MM.1S (cell line): ENCODE data around the gene HGFAC.

Experiments
- DNase-seq: peaks from one replicate; pipeline ENCODE4 v3.0.0-alpha.2; 2015
- H2AFZ ChIP-seq: fragments of 300-600 bp; sonication (generic); 2 replicates; pipeline ENCODE4 v1.6.0; 2016; ENCODE audit warnings: antibody characterized with exemption, low read length
- H3F3A ChIP-seq: fragments of 300-600 bp; sonication (generic); 2 replicates; pipeline ENCODE4 v1.6.1; 2016; ENCODE audit warnings: mild to moderate bottlenecking, antibody characterized with exemption, low read length, moderate library complexity, mixed read lengths; ENCODE audit not compliant: insufficient read depth
- H3K27ac ChIP-seq: fragments of 300-600 bp; sonication (generic); 2 replicates; pipeline ENCODE4 v1.5.1; 2016; ENCODE audit warnings: mild to moderate bottlenecking, low read length
- H3K27me3 ChIP-seq: fragments of 300-600 bp; sonication (generic); replicated peaks from 2 replicates; pipeline ENCODE4 v1.6.0; 2016; ENCODE audit warnings: low read length; ENCODE audit not compliant: insufficient read depth
- H3K36me3 ChIP-seq: fragments of 300-600 bp; sonication (generic); replicated peaks from 2 replicates; pipeline ENCODE4 v1.6.1; 2016; ENCODE audit warnings: mild to moderate bottlenecking, low read length, mixed read lengths; ENCODE audit not compliant: insufficient read depth
- H3K4me1 ChIP-seq: fragments of 300-600 bp; sonication (generic); 2 replicates; pipeline ENCODE4 v1.6.1; 2016; ENCODE audit warnings: low read length, mixed read lengths
- H3K4me2 ChIP-seq: fragments of 300-600 bp; sonication (generic); 2 replicates; pipeline ENCODE4 v1.6.0; 2016; ENCODE audit warnings: low read depth, low read length
- H3K4me3 ChIP-seq: fragments of 300-600 bp; sonication (generic); 2 replicates; pipeline ENCODE4 v1.5.1; 2016; ENCODE audit warnings: low read length, mixed read lengths
- H3K79me2 ChIP-seq: fragments of 300-600 bp; sonication (generic); 2 replicates; pipeline ENCODE4 v1.6.1; 2016; ENCODE audit warnings: mixed run types, low read length, mixed read lengths
- H3K9ac ChIP-seq: fragments of 300-600 bp; sonication (generic); 2 replicates; pipeline ENCODE4 v1.6.1; 2016; ENCODE audit warnings: low read length, mixed read lengths
- H3K9me2 ChIP-seq: fragments of 300-600 bp; sonication (generic); replicated peaks from 2 replicates; pipeline ENCODE4 v1.6.1; 2016; ENCODE audit warnings: mild to moderate bottlenecking, low read length, mixed read lengths; ENCODE audit not compliant: insufficient read depth
- H3K9me3 ChIP-seq: fragments of 300-600 bp; sonication (generic); replicated peaks from 2 replicates; pipeline ENCODE4 v1.6.1; 2016; ENCODE audit warnings: mild to moderate bottlenecking, low read length, mixed read lengths; ENCODE audit not compliant: insufficient read depth
- H4K20me1 ChIP-seq: fragments of 300-600 bp; sonication (generic); 2 replicates; pipeline ENCODE4 v1.6.1; 2016; ENCODE audit warnings: mild to moderate bottlenecking, low read length, moderate library complexity, mixed read lengths; ENCODE audit not compliant: insufficient read depth
- EZH2 ChIP-seq: fragments of 300-600 bp; sonication (generic); optimal IDR thresholded peaks from 2 replicates; pipeline ENCODE3; 2017; ENCODE audit warnings: low read depth, mild to moderate bottlenecking, antibody characterized with exemption, low read length, mixed read lengths
- EZH2phosphoT487 ChIP-seq: fragments of 300-600 bp; sonication (generic); IDR thresholded peaks from 2 replicates; pipeline ENCODE4 v1.6.1; 2018; ENCODE audit warnings: antibody characterized with exemption, low read length
- TF ChIP-seq, protein P1 (sequence below): fragments of 300-600 bp; sonication (generic); IDR thresholded peaks from 2 replicates; pipeline ENCODE4 v1.5.1; 2016; ENCODE audit warnings: antibody characterized with exemption, low read length, mixed read lengths

The HGFAC gene

DNA sequence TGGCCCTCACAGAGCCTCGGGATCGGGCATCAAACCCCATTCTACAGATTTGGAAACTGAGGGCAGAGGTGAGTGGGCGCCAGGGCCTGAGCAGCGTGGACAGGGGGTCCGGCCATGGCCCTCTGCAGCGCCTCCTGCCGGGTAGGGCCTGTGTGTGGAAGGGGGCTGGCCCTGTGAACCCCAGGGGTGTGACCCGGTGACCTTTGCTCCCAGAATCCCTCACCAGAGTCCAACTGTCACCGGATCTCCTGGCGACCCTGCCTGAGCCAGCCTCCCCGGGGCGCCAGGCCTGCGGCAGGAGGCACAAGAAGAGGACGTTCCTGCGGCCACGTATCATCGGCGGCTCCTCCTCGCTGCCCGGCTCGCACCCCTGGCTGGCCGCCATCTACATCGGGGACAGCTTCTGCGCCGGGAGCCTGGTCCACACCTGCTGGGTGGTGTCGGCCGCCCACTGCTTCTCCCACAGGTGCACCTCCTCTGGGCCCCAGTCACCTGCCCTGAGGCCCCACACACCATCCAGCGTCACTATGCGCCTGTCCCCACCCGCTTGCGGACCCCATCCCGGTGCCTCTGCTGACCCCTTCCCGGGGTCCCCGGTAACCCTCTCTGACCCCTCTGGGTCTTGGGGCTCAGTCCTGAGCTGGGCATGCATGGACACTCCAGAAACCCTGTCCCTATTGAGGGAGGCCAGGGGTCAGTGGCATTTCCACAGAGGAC, 4.2 kb downstream of the HGFAC start:
- no peak for DNase-seq
- H3F3A ChIP-seq = no peaks in the 10 kb centered on the region
- H2AFZ ChIP-seq = no peak overlapping the region
- no peak overlapping the region for H3K27ac ChIP-seq
- H4K20me1 ChIP-seq = no peaks in the 10 kb centered on the region
- no peaks in the 10 kb centered on the region for H3K36me3 ChIP-seq
- no peaks in the 10 kb centered on the region for H3K79me2 ChIP-seq
- no peaks in the 10 kb centered on the region for H3K9me2 ChIP-seq
- no peaks in the 10 kb centered on the region for H3K4me1 ChIP-seq
- H3K4me2 ChIP-seq = no peak overlapping the region
- H3K9ac ChIP-seq = no peak overlapping the region
- peaks cover 72% of the 10 kb centered on the region for H3K27me3 ChIP-seq
- H3K4me3 ChIP-seq = no peak overlapping the region
- no peaks in the 10 kb centered on the region for H3K9me3 ChIP-seq
- TF ChIP-seq EZH2phosphoT487 (no peak), EZH2 (no peak)
- TF ChIP-seq, protein P1, sequence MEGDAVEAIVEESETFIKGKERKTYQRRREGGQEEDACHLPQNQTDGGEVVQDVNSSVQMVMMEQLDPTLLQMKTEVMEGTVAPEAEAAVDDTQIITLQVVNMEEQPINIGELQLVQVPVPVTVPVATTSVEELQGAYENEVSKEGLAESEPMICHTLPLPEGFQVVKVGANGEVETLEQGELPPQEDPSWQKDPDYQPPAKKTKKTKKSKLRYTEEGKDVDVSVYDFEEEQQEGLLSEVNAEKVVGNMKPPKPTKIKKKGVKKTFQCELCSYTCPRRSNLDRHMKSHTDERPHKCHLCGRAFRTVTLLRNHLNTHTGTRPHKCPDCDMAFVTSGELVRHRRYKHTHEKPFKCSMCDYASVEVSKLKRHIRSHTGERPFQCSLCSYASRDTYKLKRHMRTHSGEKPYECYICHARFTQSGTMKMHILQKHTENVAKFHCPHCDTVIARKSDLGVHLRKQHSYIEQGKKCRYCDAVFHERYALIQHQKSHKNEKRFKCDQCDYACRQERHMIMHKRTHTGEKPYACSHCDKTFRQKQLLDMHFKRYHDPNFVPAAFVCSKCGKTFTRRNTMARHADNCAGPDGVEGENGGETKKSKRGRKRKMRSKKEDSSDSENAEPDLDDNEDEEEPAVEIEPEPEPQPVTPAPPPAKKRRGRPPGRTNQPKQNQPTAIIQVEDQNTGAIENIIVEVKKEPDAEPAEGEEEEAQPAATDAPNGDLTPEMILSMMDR = no peak

DNA sequence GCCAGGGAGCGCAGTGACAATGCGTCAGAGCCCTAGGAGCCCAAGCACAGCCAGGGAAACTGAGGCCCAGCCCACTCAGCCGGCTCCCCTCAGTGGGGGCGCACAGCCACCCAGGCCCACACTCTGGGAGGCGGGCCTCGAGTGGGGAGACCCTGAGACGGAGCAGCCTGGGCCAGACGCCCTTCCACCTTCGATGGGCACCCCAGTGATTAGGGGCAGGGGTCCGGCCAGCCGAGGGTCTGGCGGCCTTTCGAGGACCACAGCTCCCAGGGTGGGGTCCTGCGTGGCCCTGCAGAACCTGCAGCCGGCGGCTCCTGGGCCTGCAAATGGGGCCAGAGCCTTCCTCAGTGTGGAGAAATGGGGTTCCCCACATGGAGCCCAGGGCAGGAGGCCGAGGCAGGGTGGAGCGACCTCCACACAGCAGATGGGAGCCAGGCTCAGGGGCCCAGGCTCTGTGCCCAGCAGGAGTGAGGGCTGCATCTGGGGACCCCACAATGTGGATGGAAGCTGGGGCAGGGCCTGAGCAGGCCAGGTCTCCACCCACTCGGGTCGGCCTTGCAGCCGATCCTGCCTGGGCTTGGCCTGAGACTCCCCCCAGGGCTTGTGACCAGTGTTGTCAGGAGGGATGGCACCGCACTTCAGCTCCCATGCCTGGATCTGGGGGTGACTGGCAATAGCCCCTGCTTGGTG, 5.0 kb downstream of the HGFAC start:
- no peaks in the 10 kb centered on the region for H3K9me3 ChIP-seq
- H3K9me2 ChIP-seq = no peaks in the 10 kb centered on the region
- no peak for DNase-seq
- no peaks in the 10 kb centered on the region for H4K20me1 ChIP-seq
- no peak overlapping the region for H3K4me3 ChIP-seq
- TF ChIP-seq EZH2phosphoT487 (no peak), EZH2 (no peak)
- TF ChIP-seq, protein P1 = no peak
- H3K4me1 ChIP-seq = no peaks in the 10 kb centered on the region
- H2AFZ ChIP-seq = no peak overlapping the region
- no peak overlapping the region for H3K9ac ChIP-seq
- no peaks in the 10 kb centered on the region for H3F3A ChIP-seq
- no peak overlapping the region for H3K27ac ChIP-seq
- H3K4me2 ChIP-seq = no peak overlapping the region
- H3K79me2 ChIP-seq = no peaks in the 10 kb centered on the region
- H3K27me3 ChIP-seq = peaks cover 80% of the 10 kb centered on the region
- H3K36me3 ChIP-seq = no peaks in the 10 kb centered on the region

DNA sequence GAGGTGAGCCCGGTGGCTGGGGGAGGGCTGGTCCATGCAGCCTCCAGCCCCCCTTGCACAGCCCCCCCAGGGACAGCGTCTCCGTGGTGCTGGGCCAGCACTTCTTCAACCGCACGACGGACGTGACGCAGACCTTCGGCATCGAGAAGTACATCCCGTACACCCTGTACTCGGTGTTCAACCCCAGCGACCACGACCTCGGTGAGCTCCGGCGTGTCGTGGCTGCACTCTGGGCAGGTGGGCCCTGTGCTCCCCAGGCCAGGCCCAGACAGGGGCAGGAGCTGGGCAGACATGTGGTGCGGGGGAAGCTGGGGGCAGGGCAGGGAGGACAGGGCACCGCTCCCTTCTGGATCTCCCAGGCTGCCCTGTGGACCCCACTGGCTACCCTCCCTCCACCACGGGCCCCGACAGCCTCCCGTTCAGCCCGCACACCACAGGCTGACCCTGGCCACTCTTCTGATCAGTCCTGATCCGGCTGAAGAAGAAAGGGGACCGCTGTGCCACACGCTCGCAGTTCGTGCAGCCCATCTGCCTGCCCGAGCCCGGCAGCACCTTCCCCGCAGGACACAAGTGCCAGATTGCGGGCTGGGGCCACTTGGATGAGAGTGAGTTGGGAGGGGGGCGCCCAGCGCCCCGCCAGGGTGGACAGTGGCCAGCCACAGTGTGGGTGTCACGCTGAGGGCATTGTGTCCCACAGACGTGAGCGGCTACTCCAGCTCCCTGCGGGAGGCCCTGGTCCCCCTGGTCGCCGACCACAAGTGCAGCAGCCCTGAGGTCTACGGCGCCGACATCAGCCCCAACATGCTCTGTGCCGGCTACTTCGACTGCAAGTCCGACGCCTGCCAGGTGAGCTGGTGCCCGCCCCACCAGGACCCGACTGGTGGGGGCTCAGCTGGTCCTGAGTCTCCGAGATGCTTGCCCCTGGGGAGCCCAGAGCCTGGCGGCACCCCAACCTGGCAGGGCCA, 5.9 kb downstream of the HGFAC start:
- no peaks in the 10 kb centered on the region for H3K9me2 ChIP-seq
- H3F3A ChIP-seq = no peaks in the 10 kb centered on the region
- no peak overlapping the region for H2AFZ ChIP-seq
- no peaks in the 10 kb centered on the region for H3K9me3 ChIP-seq
- peaks cover 87% of the 10 kb centered on the region for H3K27me3 ChIP-seq
- no peaks in the 10 kb centered on the region for H3K79me2 ChIP-seq
- H3K4me3 ChIP-seq = no peak overlapping the region
- H3K9ac ChIP-seq = no peak overlapping the region
- no peaks in the 10 kb centered on the region for H3K36me3 ChIP-seq
- no peak overlapping the region for H3K4me2 ChIP-seq
- no peak for TF ChIP-seq EZH2
- TF ChIP-seq EZH2phosphoT487 = no peak
- TF ChIP-seq, protein P1 = no peak
- no peaks in the 10 kb centered on the region for H3K4me1 ChIP-seq
- DNase-seq = no peak
- no peaks in the 10 kb centered on the region for H4K20me1 ChIP-seq
- H3K27ac ChIP-seq = no peak overlapping the region
